ENCODE measurements around the gene TUSC2.

DNA sequence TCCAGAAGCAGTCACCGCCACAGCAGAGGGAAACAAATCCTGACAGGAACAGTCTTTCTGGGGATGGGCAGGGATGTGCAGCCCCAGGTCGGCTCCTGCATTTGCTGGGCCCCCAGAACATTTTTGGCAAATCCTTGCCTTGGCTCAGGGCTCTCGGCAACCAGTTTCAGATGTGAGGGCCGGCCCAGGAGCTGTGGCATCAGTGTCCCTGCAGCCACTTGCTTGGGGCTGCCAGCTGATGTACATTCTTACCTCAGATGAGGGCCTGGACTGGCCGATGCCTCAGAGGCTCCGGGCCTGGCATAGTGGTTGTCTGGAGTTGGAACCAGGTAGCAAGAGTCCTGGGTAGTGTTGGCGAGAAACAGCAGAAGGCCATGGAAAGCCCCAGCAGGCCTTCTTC is 26.8 kb upstream of the TUSC2 start:
- no peak for TF ChIP-seq POLR2A (IDR thresholded peaks at IDR 0.05)
- TF ChIP-seq, protein P1, sequence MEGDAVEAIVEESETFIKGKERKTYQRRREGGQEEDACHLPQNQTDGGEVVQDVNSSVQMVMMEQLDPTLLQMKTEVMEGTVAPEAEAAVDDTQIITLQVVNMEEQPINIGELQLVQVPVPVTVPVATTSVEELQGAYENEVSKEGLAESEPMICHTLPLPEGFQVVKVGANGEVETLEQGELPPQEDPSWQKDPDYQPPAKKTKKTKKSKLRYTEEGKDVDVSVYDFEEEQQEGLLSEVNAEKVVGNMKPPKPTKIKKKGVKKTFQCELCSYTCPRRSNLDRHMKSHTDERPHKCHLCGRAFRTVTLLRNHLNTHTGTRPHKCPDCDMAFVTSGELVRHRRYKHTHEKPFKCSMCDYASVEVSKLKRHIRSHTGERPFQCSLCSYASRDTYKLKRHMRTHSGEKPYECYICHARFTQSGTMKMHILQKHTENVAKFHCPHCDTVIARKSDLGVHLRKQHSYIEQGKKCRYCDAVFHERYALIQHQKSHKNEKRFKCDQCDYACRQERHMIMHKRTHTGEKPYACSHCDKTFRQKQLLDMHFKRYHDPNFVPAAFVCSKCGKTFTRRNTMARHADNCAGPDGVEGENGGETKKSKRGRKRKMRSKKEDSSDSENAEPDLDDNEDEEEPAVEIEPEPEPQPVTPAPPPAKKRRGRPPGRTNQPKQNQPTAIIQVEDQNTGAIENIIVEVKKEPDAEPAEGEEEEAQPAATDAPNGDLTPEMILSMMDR (IDR thresholded peaks at IDR 0.05) = no peak

Data from adrenal gland (tissue), 5 donors.